K562 (cell line): ENCODE data around the gene GGPS1. TPM values are rescaled to one million over a fixed set of nuclear protein-coding genes. Genes with fewer than 3 reads are reported as not detected.

ENCODE experiments used
- ATAC-seq: fragments of 200-7000 bp; cut with Tn5 transposase; 3 replicates; pipeline ENCODE4 v1.9.1; 2020; ENCODE audit warnings: moderate library complexity
- BruUV-seq: library from RNA; stranded (reverse); fragments of 400-500 nt; replicated peaks from 2 replicates; lab custom pipeline; 2021; lab: Mats Ljungman, UMichigan
- CTCF ChIA-PET: fragments of 300-600 bp; formaldehyde crosslinking; extraction: SDS; loops from one replicate; lab custom pipeline; 2021; ENCODE audit warnings: low intra/inter-chr PET ratio; lab: Yijun Ruan, JAX
- POLR2A ChIA-PET: fragments of 300-600, 350-650 bp; sonication (Branson Sonifier 250); formaldehyde crosslinking; extraction: SDS; loops from one replicate; lab custom pipeline; 2021; ENCODE audit warnings: antibody characterized with exemption, inconsistent platforms; lab: Yijun Ruan, JAX
- DNase-seq, 4 experiments: peaks; one replicate each; pipeline versions ENCODE4 v3.0.0 to v3.0.0-alpha.2; 2011 to 2018; ENCODE audit warnings: low spot score in 3 of 4, mixed read lengths in 3 of 4; ENCODE audit errors: extremely low read depth in 1 of 4
- FAIRE-seq: peaks from 2 replicates; lab custom pipeline; 2011; peaks lifted over from hg19 to GRCh38; lab: Jason Lieb, UNC
- H2AFZ ChIP-seq: 2 replicates; pipeline ENCODE4 v1.6.0; 2011; ENCODE audit warnings: low read depth, low read length, control low read depth, inconsistent platforms
- H3K27ac ChIP-seq: fragments of 200-600 bp; 3 replicates; pipeline ENCODE4 v1.8.0; 2011; ENCODE audit warnings: low read depth, mild to moderate bottlenecking, control low read depth, inconsistent platforms, low read length, moderate library complexity, mixed read lengths; ENCODE audit errors: extremely low read depth
- H3K27me3 ChIP-seq, 2 experiments: fragments of 300-600 bp in 1 of 2; 2 replicates in 1 of 2; 3 replicates in 1 of 2; pipeline versions ENCODE4 v1.6.0 to v1.8.0; 2011; ENCODE audit warnings: inconsistent platforms in 2 of 2, low read length in 2 of 2, mild to moderate bottlenecking in 1 of 2, mixed read lengths in 1 of 2, moderate library complexity in 1 of 2; ENCODE audit not compliant: control insufficient read depth in 2 of 2, insufficient read depth in 2 of 2
- H3K36me3 ChIP-seq: fragments of 300-600 bp; 3 replicates; pipeline ENCODE4 v1.8.0; 2011; ENCODE audit warnings: mild to moderate bottlenecking, low read length, inconsistent platforms; ENCODE audit not compliant: control insufficient read depth, insufficient read depth
- H3K4me1 ChIP-seq, 2 experiments: fragments of 200-600 bp in 1 of 2; replicated peaks in 1 of 2; 2 replicates in 1 of 2; 3 replicates in 1 of 2; pipeline versions ENCODE4 v1.5.1 to v1.8.0; 2011; ENCODE audit warnings: inconsistent platforms in 2 of 2, low read length in 2 of 2, mild to moderate bottlenecking in 1 of 2, mixed read lengths in 1 of 2, moderate library complexity in 1 of 2; ENCODE audit not compliant: control insufficient read depth in 2 of 2, insufficient read depth in 2 of 2
- H3K4me2 ChIP-seq: 2 replicates; pipeline ENCODE4 v1.6.1; 2011; ENCODE audit warnings: low read length, control low read depth, inconsistent platforms, mixed read lengths; ENCODE audit not compliant: insufficient read depth
- H3K4me3 ChIP-seq: fragments of 200-600 bp; sonication (generic), shearing (Covaris generic); 2 replicates; pipeline ENCODE4 v1.5.1; 2016; ENCODE audit warnings: control low read depth, inconsistent platforms
- H3K79me2 ChIP-seq: fragments of 200-600 bp; 3 replicates; pipeline ENCODE4 v1.8.0; 2011; ENCODE audit warnings: low read length, inconsistent platforms; ENCODE audit not compliant: control insufficient read depth, insufficient read depth
- H3K9ac ChIP-seq, 2 experiments: 2 replicates each; pipeline versions ENCODE4 v1.6.0 to v1.6.1; 2011; ENCODE audit warnings: low read depth in 2 of 2, low read length in 2 of 2, control low read depth in 1 of 2, inconsistent platforms in 1 of 2, mild to moderate bottlenecking in 1 of 2, mixed read lengths in 1 of 2; ENCODE audit not compliant: insufficient read depth in 1 of 2
- H3K9me1 ChIP-seq: one replicate; pipeline ENCODE4 v1.6.0; 2011; ENCODE audit warnings: inconsistent platforms, mild to moderate bottlenecking, low read length, moderate library complexity; ENCODE audit not compliant: control insufficient read depth, insufficient read depth
- H3K9me3 ChIP-seq: replicated peaks from 2 replicates; pipeline ENCODE4 v1.5.1; 2011; ENCODE audit warnings: low read depth, low read length, inconsistent platforms; ENCODE audit not compliant: control insufficient read depth, insufficient read depth
- H4K20me1 ChIP-seq: replicated peaks from 2 replicates; pipeline ENCODE4 v1.6.1; 2011; ENCODE audit warnings: low read length, inconsistent platforms, mixed read lengths; ENCODE audit not compliant: control insufficient read depth, insufficient read depth
- ETV6 ChIP-seq, 3 experiments: fragments of 150-350 bp in 1 of 3; sonication (generic) in 1 of 3; formaldehyde crosslinking in 1 of 3; IDR thresholded peaks; 2 replicates each; pipeline versions ENCODE4 v1.6.1 to v1.8.0; 2014 to 2022; ENCODE audit warnings: borderline replicate concordance in 2 of 3, low read depth in 2 of 3, antibody characterized with exemption in 1 of 3, low read length in 1 of 3, mild to moderate bottlenecking in 1 of 3, missing genetic modification reagents in 1 of 3
- HNRNPK ChIP-seq: fragments of 200-400 bp; formaldehyde crosslinking; IDR thresholded peaks from one replicate; pipeline ENCODE4 v1.6.1; 2018; ENCODE audit warnings: mild to moderate bottlenecking, low read depth, low read length; ENCODE audit not compliant: poor library complexity, severe bottlenecking
- PCBP2 ChIP-seq: fragments of 200-400 bp; formaldehyde crosslinking; IDR thresholded peaks from 2 replicates; pipeline ENCODE4 v1.6.1; 2018; ENCODE audit warnings: low read length, low read depth, mild to moderate bottlenecking, moderate library complexity; ENCODE audit not compliant: poor library complexity, severe bottlenecking
- RHOXF2B ChIP-seq: fragments of 250-450 bp; sonication (Bioruptor Pico); conservative IDR thresholded peaks from 2 replicates; pipeline ENCODE4 v1.5.1; 2021
- TAF15 ChIP-seq: fragments of 200-400 bp; formaldehyde crosslinking; IDR thresholded peaks from 2 replicates; pipeline ENCODE4 v1.6.1; 2017; ENCODE audit warnings: mild to moderate bottlenecking, low read depth, low read length, moderate library complexity
- WGBS: fragments of 100-300 bp; shearing (Covaris generic); methylation state at CpG from one replicate; pipeline ENCODE4 v1.1.6; 2016; ENCODE audit warnings: low coverage, mixed read lengths; ENCODE audit not compliant: insufficient coverage; ENCODE audit errors: missing lambda C conversion rate; 5-methylcytosine and 5-hydroxymethylcytosine counted together
- in situ Hi-C: fragments of 300-500 bp; cut with MboI; formaldehyde crosslinking; loops from 4 replicates; pipeline ENCODE4 v1.15.0; 2018; ENCODE audit warnings: inconsistent platforms, mixed read lengths
- intact Hi-C: fragments of 100-400 bp; cut with micrococcal nuclease; formaldehyde crosslinking; loops from 2 replicates; pipeline ENCODE4 v1.14.2; 2022
- polyA plus RNA-seq, 8 experiments: library from polyadenylated mRNA; depleted of rRNA in 4 of 8; stranded (reverse) in 5 of 8; unstranded in 3 of 8; fragments of >200 nt; fragmentation: Nextera tagmentation in 2 of 8; fragmentation: Illumina TruSeq in 1 of 8; extraction: Ambion mirVana in 2 of 8; extraction: Trizol in 1 of 8; gene quantifications; 2 replicates each; pipeline versions ENCODE4 v1.2.1 to v1.2.3, GENCODE V29; 2011 to 2014; ENCODE audit warnings: inconsistent platforms in 1 of 8, missing spikeins in 1 of 8
- total RNA-seq, 7 experiments: library from RNA; depleted of rRNA in 6 of 7; stranded (reverse); fragments of >200 nt in 6 of 7; fragmentation: Illumina TruSeq in 2 of 7; extraction: Trizol in 2 of 7; gene quantifications; 2 replicates each; pipeline versions ENCODE4 v1.2.1 to v1.2.3, GENCODE V29; 2011 to 2021; ENCODE audit warnings: low replicate concordance in 1 of 7

GGPS1 gene
- total and polyA plus RNA-seq, 9 of the 15 experiments (the other 6 are each of a cell fraction or from before 2014, with no cell fraction given): 18.8 to 104 (median 56.3) TPM

DNA sequence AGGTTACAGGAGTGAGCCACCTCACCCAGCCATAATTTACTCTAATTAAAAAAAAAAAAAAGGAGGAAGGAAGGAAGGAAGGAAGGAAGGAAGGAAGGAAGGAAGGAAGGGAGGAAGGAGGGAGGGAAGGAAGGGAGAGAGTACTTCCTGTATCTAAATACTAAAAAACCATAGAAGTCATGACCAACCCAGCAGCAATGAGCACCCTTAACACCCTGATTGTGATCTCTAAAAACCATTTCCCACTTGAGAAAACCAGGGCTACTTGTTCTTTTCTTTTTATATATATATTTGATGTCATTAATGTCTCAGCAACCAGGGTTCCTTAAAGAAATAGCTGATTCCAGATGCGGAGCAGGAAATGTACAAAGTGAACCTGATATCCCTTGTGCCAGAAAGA is 31.6 kb upstream of the GGPS1 start:
- peaks cover 96% of the 10 kb centered on the region for H3K79me2 ChIP-seq
- FAIRE-seq (no peak), ATAC-seq (peak; percentile 16; the same call in 2 of the 3 replicates), DNase-seq (peak in 1 of 4 experiments; percentile 44)
- no peaks in the 10 kb centered on the region for H3K36me3 ChIP-seq
- H3K4me2 ChIP-seq: no peak overlapping the region
- H3K9ac ChIP-seq: no peak overlapping the region
- no peaks in the 10 kb centered on the region for H3K27me3 ChIP-seq
- ChIA-PET POLR2A (interaction anchor here (2.2 kb wide), 1 partner anchor 11 kb away, joined by 5 read pairs; no protein-coding TSS in a partner anchor), CTCF (no interaction called here)
- no TSS peak for BruUV-seq
- H3K4me3 ChIP-seq: no peak overlapping the region
- H3K27ac ChIP-seq: peak overlapping the region; percentile 60; the same call in 1 of the 3 replicates
- peaks cover 3% of the 10 kb centered on the region for H3K9me1 ChIP-seq
- H4K20me1 ChIP-seq: peaks cover 21% of the 10 kb centered on the region; the same call in 1 of the 2 replicates
- TF ChIP-seq HNRNPK: peak; percentile 43
- no peak for TF ChIP-seq TAF15
- no peak for TF ChIP-seq RHOXF2B
- TF ChIP-seq PCBP2: peak; percentile 34
- TF ChIP-seq ETV6 (IDR thresholded peaks at IDR 0.05; ENCODE audit: borderline replicate concordance in 1 of 2, low read depth in 2 of 2, low read length in 1 of 2): peak; percentile 76 to 90; a peak in 3 of 4 replicates
- TF ChIP-seq ETV6 (CRISPR knock-in tag; IDR thresholded peaks at IDR 0.05; ENCODE audit: borderline replicate concordance): no peak
- H3K9me3 ChIP-seq: no peaks in the 10 kb centered on the region
- in situ Hi-C loops: no loop called here
- H3K4me1 ChIP-seq: peaks cover 17 to 37% of the 10 kb centered on the region in 2 experiments
- no peak overlapping the region for H2AFZ ChIP-seq
- intact Hi-C loops: no loop called here
- WGBS: 57% methylated on average over 1 of the region's 1 CpG
